Motor neuron (in vitro differentiated cells): Measurements from ENCODE around the gene MAPKBP1. TPM values are rescaled to one million over a fixed set of nuclear protein-coding genes. Genes with fewer than 3 reads are reported as not detected.
A peak's percentile ranks its signal among the peaks of the same experiment; 100 is the strongest.

ENCODE experiments used
- ATAC-seq, 8 experiments: fragments of 200-7000 bp; cut with Tn5 transposase; replicated peaks in 6 of 8; 2 replicates each; pipeline ENCODE4 v1.8.0; 2021; ENCODE audit warnings: mild to moderate bottlenecking in 8 of 8, moderate library complexity in 8 of 8
- H3K27ac ChIP-seq, 2 donors: fragments of 250-450 bp; sonication (Bioruptor Pico); 2 replicates each; pipeline ENCODE4 v1.9.0; 2021; ENCODE audit warnings: antibody characterized with exemption in 2 of 2, mild to moderate bottlenecking in 2 of 2, moderate library complexity in 1 of 2
- H3K4me1 ChIP-seq, 2 donors: fragments of 250-450 bp; sonication (Bioruptor Pico); replicated peaks in 1 of 2; 2 replicates each; pipeline ENCODE4 v1.6.1; 2021; ENCODE audit warnings: antibody characterized with exemption in 2 of 2, mild to moderate bottlenecking in 2 of 2, moderate library complexity in 1 of 2
- H3K4me3 ChIP-seq, 5 donors: fragments of 250-450 bp; sonication (Bioruptor Pico); 2 replicates each; pipeline ENCODE4 v1.9.0; 2021; ENCODE audit warnings: antibody characterized with exemption in 5 of 5, mild to moderate bottlenecking in 5 of 5, moderate library complexity in 4 of 5
- WGBS, 10 experiments: fragments of 450-650 bp; shearing (Covaris generic); methylation state at CpG; one replicate each; pipeline ENCODE4 v1.0.0; 2022; 5-methylcytosine and 5-hydroxymethylcytosine counted together
- in situ Hi-C, 9 experiments: fragments of 400-800 bp; cut with MboI; loops; one replicate each; pipeline ENCODE4 v1.15.0; 2021; ENCODE audit warnings: low sequenced_read_pairs in 9 of 9, low pct_unique_long_range_greater_than_20kb in 2 of 9; ENCODE audit not compliant: unreplicated experiment in 9 of 9
- total RNA-seq, 8 experiments: library from RNA; unstranded; fragments of 300-600 nt; gene quantifications; 2 replicates each; pipeline versions ENCODE4 v1.2.3 to v1.2.4, GENCODE V29; 2022

The MAPKBP1 gene
- total RNA-seq, 8 experiments from 2014 or later: 9.9 to 25.8 (median 14.3) TPM

DNA sequence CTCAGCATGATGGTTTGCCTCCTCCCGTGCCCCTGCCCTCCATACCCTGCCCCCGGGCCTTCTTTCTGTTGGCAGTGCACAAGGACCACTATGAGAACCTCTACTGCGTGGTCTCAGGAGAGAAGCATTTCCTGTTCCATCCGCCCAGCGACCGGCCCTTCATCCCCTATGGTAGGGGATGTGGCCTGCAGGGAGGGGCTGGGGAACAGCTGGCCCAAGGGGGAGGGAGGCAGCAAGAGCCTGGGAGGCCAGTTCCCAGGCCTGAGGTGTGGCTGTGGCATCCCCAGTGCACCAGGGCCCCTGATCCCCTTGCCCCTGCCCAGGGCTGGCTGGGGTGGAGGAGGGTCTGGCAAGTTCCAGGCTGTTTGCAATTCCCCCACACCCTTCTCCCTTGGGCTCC, 61.8 kb downstream of the MAPKBP1 start:
- 93% methylated on average over 5 of the region's 6 CpGs; no CpG with 5 or more reads in 9 of the 10 experiments for WGBS, 10 experiments
- Histone ChIP-seq H3K4me3 (no peak overlapping the region), H3K4me1 (no peaks in the 10 kb centered on the region), H3K27ac (no peak overlapping the region)
- peak in 2 of 8 experiments; percentile 32 to 51 for ATAC-seq
- in situ Hi-C loops: no loop called here

GRCh38 chr15:41836713-41837454, 62.6 kb downstream of the MAPKBP1 start:
- in situ Hi-C loops: no loop called here
- 73 to 96% (median 85%) methylated on average over 6 to 9 of the region's 23 CpGs; no CpG with 5 or more reads in 5 of the 10 experiments for WGBS, 10 experiments
- no peak overlapping the region for H3K4me3 ChIP-seq
- no peak for ATAC-seq
- no peaks in the 10 kb centered on the region for H3K4me1 ChIP-seq
- no peak overlapping the region for H3K27ac ChIP-seq

DNA sequence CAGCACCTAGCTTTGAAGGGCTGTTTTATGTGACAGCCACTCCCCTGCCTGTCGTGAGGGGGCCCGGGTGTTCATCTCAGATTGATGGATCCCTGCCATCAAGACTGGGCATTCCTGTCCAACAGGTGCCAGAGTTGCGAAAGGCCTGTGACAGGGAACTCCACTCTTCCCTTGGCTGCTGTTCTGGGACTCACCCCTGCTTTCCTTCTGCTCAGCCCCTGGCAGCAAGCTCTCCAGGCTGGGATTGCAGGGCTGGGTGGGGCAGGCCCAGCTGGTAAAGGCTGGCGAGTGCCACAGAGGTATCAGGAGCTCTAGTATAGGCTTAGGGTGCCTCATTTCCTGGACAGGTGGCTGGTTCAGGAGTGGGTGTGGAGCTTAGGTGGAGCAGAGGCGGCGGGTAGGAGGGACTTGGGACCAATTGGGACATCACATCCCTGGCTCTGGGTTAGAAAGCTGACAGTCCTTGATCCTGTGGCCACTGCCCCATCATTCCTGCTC, 64.2 kb downstream of the MAPKBP1 start, which contains the start of gene PLA2G4B:
Gene PLA2G4B (plus strand): TSS at position 448 of the 498 bp plus-strand sequence. CDS start 67 bp downstream, outside the sequence.
- ATAC-seq: no peak
- Histone ChIP-seq H3K27ac (no peak within 1 kb of the TSS), H3K4me3 (no peak within 1 kb of the TSS), H3K4me1 (no peaks in the 10 kb centered on the region)
- 83 to 95% (median 90%) methylated on average over 2 to 4 of the region's 6 CpGs; no CpG with 5 or more reads in 7 of the 10 experiments for WGBS, 10 experiments
- in situ Hi-C loops: no loop called here

DNA sequence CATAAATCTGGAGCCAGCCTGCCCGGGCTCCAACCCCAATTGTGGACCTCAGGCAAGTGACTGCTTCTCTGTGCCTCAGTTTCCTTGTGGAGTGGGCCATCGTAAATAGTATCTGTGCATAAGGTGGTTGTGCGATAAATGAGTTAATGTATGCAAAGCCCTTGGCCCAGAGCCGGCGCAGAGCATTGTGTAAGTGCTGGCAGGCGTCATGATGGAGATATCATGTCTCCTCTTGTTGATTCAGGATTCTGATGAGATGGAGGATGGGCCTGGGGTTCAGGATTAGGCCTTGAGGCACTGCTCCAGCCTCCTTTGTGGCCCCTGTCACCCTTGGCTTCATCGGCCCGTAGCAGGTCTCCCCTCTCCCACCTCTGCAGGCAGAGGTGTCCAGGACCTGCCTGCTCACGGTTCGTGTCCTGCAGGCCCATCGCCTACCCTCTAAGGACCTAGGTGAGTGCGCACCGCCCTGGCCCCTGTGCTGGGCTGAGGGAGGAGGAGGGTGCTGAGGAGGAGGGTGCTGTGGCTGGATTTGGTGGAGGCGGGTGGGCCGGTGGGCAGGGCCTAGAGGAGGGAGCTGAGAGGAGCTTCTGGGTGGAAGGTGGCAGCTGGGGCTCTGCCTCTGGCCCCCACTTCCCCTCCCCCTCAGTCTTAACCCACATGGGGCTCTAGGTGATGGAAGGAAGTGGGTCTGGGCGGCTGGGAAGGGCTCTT, 65.7 kb downstream of the MAPKBP1 start:
- Histone ChIP-seq H3K27ac (no peak overlapping the region), H3K4me3 (no peak overlapping the region), H3K4me1 (no peaks in the 10 kb centered on the region)
- in situ Hi-C loops: no loop called here
- peak in 1 of 8 experiments; percentile 9 for ATAC-seq
- 80 to 87% (median 87%) methylated on average over 1 to 4 of the region's 16 CpGs; no CpG with 5 or more reads in 7 of the 10 experiments for WGBS, 10 experiments

DNA sequence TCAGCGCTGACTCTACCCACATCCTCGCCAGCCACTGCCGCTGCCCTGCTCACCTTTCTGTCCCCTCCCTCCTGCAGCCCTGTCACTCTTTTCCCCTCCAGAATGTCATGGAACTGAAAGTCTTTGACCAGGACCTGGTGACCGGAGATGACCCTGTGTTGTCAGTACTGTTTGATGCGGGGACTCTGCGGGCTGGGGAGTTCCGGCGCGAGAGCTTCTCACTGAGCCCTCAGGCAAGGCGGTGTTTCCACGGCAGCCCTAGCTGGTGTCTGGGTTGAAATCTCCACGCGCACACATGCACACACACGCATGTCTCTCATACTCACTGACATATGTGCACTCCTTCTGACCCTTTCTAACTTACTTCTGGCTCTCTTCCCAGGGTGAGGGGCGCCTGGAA, 66.4 kb downstream of the MAPKBP1 start:
- no peak for ATAC-seq
- H3K4me3 ChIP-seq: no peak overlapping the region
- H3K4me1 ChIP-seq: no peaks in the 10 kb centered on the region
- in situ Hi-C loops: no loop called here
- H3K27ac ChIP-seq: no peak overlapping the region
- WGBS, 10 experiments: 67 to 100% (median 100%) methylated on average over 1 to 5 of the region's 15 CpGs; no CpG with 5 or more reads in 3 of the 10 experiments

DNA sequence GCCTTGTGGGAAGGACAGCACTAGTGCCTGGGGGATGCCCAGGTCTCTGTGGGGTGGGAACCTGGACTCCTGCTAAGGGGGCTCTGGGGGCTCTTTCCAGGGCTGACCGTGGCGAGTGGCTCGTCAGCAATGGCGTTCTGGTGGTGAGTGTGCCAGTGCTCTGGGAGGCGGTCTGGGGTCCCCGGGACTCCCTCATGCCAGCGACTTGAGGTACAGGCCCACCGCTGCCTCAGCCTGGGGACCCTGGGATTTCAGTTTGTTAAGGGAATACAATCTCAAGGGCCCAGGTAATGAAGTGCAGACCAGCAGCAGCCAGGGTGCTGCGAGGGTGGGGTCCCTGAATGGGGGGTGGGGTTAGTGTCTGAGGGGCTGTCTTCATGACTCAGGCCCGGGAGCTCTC, 66.8 kb downstream of the MAPKBP1 start:
- in situ Hi-C loops: no loop called here
- no peak overlapping the region for H3K4me3 ChIP-seq
- 100% methylated on average over 1 of the region's 10 CpGs; no CpG with 5 or more reads in 9 of the 10 experiments for WGBS, 10 experiments
- H3K27ac ChIP-seq: no peak overlapping the region
- H3K4me1 ChIP-seq: no peaks in the 10 kb centered on the region
- no peak for ATAC-seq

DNA sequence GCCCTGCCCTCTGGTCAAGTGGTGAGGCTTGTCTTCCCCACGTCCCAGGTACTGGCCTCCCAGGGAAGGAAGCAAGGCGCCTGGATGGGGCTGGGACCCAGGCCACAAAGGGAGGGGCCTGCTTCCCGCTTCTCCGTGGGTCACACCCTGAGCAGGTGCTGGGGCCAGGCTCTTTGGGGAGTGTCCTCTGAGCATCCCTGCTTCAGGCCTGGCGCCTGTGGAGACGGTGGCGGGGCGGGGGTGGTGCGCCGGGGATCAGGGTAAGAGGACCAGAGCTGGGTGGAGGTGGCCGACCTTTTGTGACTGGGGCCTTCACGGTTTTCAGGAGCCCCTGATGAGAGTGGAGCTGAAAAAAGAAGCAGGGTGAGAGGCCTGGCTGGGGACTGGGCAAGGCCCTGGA, 67.9 kb downstream of the MAPKBP1 start:
- in situ Hi-C loops: no loop called here
- H3K4me3 ChIP-seq: no peak overlapping the region
- no peaks in the 10 kb centered on the region for H3K4me1 ChIP-seq
- no peak overlapping the region for H3K27ac ChIP-seq
- peak in 1 of 8 experiments; percentile 28 for ATAC-seq
- WGBS, 10 experiments: 0 to 78% (median 40%) methylated on average over 1 to 7 of the region's 12 CpGs; no CpG with 5 or more reads in 7 of the 10 experiments

GRCh38 chr15:41843571-41843970, 69.3 kb downstream of the MAPKBP1 start:
- Histone ChIP-seq H3K4me3 (no peak overlapping the region), H3K27ac (no peak overlapping the region), H3K4me1 (no peaks in the 10 kb centered on the region)
- in situ Hi-C loops: no loop called here
- no peak for ATAC-seq
- 96 to 100% (median 100%) methylated on average over 1 to 5 of the region's 10 CpGs; no CpG with 5 or more reads in 7 of the 10 experiments for WGBS, 10 experiments

- in situ Hi-C loops: no loop called here
- no peak for ATAC-seq
- 50 to 100% (median 100%) methylated on average over 1 to 2 of the region's 12 CpGs; no CpG with 5 or more reads in 7 of the 10 experiments for WGBS, 10 experiments
- no peak overlapping the region for H3K27ac ChIP-seq
- no peak overlapping the region for H3K4me3 ChIP-seq
- H3K4me1 ChIP-seq: no peaks in the 10 kb centered on the region
Observed at GRCh38 chr15:41844814-41845213, 70.5 kb downstream of the MAPKBP1 start.

DNA sequence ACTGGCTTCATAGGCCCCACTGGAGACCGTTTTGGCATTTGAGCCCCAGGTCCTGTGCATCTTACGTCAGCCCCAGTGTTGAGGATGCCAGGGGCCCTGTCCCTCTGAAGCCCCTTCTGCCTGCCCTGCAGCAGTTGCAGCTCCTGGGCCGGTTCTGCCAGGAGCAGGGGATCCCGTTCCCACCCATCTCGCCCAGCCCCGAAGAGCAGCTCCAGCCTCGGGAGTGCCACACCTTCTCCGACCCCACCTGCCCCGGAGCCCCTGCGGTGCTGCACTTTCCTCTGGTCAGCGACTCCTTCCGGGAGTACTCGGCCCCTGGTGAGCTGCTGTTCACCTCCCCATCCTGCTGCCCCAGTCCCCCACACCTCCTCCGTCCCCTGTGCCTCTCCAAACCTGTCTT, 72.9 kb downstream of the MAPKBP1 start:
- 80% methylated on average over 1 of the region's 14 CpGs; no CpG with 5 or more reads in 9 of the 10 experiments for WGBS, 10 experiments
- Histone ChIP-seq H3K27ac (no peak overlapping the region), H3K4me1 (no peaks in the 10 kb centered on the region), H3K4me3 (no peak overlapping the region)
- no peak for ATAC-seq
- in situ Hi-C loops: no loop called here

DNA sequence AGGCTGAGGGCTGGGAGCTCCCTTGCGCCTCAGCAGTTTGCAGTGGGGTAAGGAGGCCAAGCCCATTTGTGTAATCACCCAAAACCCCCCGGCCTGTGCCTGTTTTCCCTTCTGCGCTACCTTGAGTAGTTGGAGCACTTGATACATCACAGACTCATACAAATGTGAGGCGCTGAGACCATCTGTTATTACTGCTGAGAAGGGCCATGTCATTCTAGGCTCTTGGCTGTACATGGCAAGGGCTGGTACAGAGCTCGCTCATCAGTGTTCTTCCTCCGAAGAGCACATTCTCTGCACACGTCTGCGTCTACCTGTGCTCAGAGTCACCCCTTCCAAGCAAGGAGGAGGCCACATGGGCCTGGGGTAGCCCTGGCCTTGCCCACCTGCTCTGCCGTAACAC, 73.7 kb downstream of the MAPKBP1 start:
- H3K4me3 ChIP-seq: no peak overlapping the region
- H3K4me1 ChIP-seq: no peaks in the 10 kb centered on the region
- ATAC-seq: no peak
- in situ Hi-C loops: no loop called here
- 90 to 100% (median 92%) methylated on average over 1 to 5 of the region's 9 CpGs; no CpG with 5 or more reads in 7 of the 10 experiments for WGBS, 10 experiments
- no peak overlapping the region for H3K27ac ChIP-seq

DNA sequence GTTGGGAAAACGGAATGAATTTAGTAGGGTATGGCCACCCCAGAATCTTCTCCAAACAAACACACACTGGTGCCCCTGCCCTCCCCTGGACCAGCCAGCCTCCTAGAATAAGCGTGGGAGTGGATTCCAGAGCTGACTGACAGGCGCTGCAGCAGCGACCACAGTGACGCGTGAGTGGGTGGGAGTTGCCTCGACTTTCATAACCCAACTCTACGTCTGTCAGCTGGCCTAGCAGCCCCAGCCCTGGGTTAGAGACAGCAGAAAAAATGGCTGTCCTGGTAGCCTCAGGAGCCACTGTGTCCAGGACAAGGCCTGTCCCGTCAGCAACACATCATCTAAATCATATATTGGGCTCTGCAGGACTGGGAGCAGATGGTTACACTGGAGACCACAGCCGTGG, 74.3 kb downstream of the MAPKBP1 start:
- no peak for ATAC-seq
- Histone ChIP-seq H3K27ac (no peak overlapping the region), H3K4me3 (no peak overlapping the region), H3K4me1 (no peaks in the 10 kb centered on the region)
- in situ Hi-C loops: no loop called here
- WGBS, 10 experiments: 57 to 100% (median 90%) methylated on average over 1 to 2 of the region's 10 CpGs; no CpG with 5 or more reads in 4 of the 10 experiments

DNA sequence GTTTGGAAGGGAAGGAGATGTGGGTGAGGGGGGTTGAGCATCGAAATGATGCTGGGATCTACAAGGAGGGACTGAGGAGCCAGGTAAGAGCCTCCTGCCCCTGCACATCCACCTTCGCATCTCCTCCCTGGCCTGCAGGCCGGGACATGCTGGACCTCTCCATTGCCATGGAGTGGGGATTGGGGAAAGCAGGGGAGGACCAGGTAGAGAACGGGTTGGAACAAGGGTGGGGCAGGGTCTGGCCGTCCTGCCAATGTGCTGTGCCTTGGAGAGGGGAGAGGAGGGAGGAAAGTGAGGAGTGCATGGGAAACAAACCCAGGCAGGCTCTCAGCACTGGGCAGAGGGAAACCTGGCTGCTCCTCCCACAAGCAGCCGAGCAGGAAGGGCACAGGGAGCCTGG, 74.9 kb downstream of the MAPKBP1 start:
- H3K4me3 ChIP-seq: no peak overlapping the region
- no peak overlapping the region for H3K27ac ChIP-seq
- in situ Hi-C loops: no loop called here
- WGBS, 10 experiments: 80 to 100% (median 95%) methylated on average over 1 to 2 of the region's 6 CpGs; no CpG with 5 or more reads in 6 of the 10 experiments
- ATAC-seq: no peak
- H3K4me1 ChIP-seq: peaks cover 0 to 3% of the 10 kb centered on the region in 2 donors
